SH-SY5Y (cell line): ENCODE data around the gene COPZ1.
A peak's percentile ranks its signal among the peaks of the same experiment; 100 is the strongest.

Experiments
- GATA2 ChIP-seq: IDR thresholded peaks from 2 replicates; pipeline ENCODE4 v1.6.1; 2011; ENCODE audit warnings: mild to moderate bottlenecking, low read depth, low read length
- GATA3 ChIP-seq: IDR thresholded peaks from 2 replicates; pipeline ENCODE4 v1.6.1; 2011; ENCODE audit warnings: low read depth, mild to moderate bottlenecking, low read length, moderate library complexity

DNA sequence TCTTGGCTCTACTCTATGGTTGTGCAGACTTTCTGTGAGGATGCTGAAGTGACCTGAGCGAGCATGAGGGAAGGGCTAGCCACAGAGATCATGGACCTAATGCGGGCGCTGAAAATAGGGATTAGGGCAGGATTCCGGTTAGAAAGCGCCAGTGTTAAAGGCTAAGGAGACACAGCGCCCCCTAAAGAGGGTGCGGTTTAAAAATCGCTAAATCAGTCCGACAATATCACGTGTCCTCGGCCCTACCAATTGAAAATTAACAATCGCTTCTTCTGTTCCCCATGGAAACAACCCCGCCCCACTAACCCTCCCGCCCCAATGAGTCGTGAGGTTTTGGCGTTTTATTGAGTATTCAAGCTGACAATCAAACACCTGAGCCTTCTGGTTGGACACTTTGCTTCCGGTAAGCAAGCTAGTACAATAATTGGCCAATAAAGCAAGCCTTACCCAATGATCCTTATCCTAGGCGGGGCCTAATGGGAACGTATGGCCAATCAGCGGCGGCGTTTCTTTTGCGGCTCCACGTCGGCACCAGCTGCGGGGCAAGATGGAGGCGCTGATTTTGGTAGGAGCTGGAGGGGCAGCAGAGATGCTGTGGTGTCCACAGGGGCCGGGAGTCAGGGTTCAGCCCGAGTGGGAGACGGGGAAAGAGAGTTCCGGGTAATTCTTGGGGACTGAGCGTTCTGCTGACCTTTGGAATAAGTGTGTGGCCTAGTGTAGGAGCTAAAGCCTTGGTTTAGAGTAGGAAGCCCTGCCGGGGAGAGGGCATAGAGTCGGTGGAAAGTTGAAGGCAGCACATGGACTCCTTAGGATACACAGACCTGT lies at the start of gene COPZ1:
- peak; percentile 69 for TF ChIP-seq GATA2
- no peak for TF ChIP-seq GATA3
